ENCODE measurements around the gene UBE2K.

DNA sequence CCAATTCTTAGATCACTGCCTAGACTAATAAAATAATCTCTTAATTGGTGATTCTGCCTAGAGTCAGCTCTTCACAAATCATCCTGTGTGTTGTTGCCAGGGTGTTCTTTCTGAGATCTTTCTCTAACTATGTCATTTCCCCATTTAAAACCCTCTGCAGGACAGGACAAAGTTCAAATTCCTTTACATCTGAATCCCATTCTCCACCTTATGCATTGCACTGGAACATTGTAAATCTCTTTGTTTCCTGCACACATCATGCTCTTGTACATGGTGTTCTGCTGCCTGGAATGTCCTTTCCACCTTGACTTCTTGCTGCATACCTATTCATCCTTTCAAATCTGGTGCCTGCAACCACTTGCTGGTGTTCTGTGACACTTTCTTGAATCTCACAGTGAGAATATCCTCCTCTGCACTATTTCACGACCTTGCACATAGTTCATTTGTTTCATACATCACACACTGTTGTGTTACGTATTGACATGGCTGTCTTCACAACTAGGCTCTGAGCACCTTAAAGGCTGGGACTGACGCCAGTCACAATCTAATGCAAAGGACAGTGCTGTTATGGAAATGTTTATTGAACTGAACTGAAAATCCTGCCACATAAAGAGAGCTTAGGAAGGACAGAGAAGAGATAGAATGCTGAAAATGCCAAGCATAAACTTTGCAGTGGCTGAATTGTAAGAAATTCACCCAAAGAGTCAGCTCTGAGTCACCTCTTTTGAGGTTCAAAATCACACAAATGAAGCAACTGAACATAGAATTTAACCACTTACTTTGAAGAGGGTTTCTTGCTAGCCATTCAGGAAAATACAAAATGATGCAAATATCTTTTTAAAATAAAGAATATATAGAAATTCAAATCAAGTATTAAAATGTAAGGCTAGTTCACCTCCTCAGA lies 32.9 kb upstream of the UBE2K start:
- no peak for TF ChIP-seq POLR2AphosphoS5 (IDR thresholded peaks at IDR 0.05)
- TF ChIP-seq, protein P1, sequence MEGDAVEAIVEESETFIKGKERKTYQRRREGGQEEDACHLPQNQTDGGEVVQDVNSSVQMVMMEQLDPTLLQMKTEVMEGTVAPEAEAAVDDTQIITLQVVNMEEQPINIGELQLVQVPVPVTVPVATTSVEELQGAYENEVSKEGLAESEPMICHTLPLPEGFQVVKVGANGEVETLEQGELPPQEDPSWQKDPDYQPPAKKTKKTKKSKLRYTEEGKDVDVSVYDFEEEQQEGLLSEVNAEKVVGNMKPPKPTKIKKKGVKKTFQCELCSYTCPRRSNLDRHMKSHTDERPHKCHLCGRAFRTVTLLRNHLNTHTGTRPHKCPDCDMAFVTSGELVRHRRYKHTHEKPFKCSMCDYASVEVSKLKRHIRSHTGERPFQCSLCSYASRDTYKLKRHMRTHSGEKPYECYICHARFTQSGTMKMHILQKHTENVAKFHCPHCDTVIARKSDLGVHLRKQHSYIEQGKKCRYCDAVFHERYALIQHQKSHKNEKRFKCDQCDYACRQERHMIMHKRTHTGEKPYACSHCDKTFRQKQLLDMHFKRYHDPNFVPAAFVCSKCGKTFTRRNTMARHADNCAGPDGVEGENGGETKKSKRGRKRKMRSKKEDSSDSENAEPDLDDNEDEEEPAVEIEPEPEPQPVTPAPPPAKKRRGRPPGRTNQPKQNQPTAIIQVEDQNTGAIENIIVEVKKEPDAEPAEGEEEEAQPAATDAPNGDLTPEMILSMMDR (IDR thresholded peaks at IDR 0.05), result no peak
